ENCODE data around the gene EXOC2.

- TF ChIP-seq CTCF (IDR thresholded peaks at IDR 0.05) (no peak), NFATC4 (CRISPR knock-in tag; IDR thresholded peaks at IDR 0.05) (no peak)
These were observed 222.7 kb downstream of the EXOC2 start for GRCh38 chr6:470051-470900.

Data from WTC11 (cell line).